22Rv1 (cell line): ENCODE measurements around the gene PTMA.

ENCODE experiments used
- H3K27ac ChIP-seq: fragments of 450-650 bp; 2 replicates; pipeline ENCODE4 v1.5.1; 2017
- CTCF ChIP-seq: fragments of 450-650 bp; IDR thresholded peaks from 2 replicates; pipeline ENCODE4 v1.5.1; 2017; ENCODE audit warnings: mild to moderate bottlenecking
- ZFX ChIP-seq: fragments of 450-650 bp; IDR thresholded peaks from 2 replicates; pipeline ENCODE4 v1.6.1; 2017; ENCODE audit warnings: antibody characterized with exemption, borderline replicate concordance

Gene PTMA

GRCh38 chr2:231663458-231664212, 44.7 kb upstream of the PTMA start:
- H3K27ac ChIP-seq: peak overlapping the region; percentile 83; the same call in 1 of the 2 replicates
- TF ChIP-seq ZFX (no peak), CTCF (no peak)

DNA sequence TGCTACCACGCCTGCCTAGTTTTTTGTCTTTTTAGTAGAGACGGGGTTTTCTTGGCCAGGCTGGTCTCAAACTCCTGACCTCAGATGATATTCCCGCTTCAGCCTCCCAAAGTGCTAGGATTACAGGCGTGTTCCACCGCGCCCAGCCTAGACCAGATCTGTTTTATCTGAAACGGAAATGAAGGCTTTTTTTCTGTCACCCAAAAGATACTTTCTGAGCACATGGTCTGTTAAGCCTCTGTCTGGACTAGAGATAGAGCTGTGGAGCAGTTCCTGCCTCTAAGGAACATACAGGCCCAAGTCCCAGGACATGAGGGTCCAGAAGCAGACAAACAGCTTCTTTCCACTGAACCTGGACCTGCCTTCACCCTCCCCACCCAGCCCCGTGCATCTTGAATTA, 43.6 kb upstream of the PTMA start:
- peak overlapping the region; percentile 65; the same call in 1 of the 2 replicates for H3K27ac ChIP-seq
- TF ChIP-seq CTCF: no peak
- TF ChIP-seq ZFX: no peak

GRCh38 chr2:231665245-231666170, 42.8 kb upstream of the PTMA start:
- H3K27ac ChIP-seq: peak overlapping the region; percentile 65
- TF ChIP-seq CTCF (no peak), ZFX (no peak)

DNA sequence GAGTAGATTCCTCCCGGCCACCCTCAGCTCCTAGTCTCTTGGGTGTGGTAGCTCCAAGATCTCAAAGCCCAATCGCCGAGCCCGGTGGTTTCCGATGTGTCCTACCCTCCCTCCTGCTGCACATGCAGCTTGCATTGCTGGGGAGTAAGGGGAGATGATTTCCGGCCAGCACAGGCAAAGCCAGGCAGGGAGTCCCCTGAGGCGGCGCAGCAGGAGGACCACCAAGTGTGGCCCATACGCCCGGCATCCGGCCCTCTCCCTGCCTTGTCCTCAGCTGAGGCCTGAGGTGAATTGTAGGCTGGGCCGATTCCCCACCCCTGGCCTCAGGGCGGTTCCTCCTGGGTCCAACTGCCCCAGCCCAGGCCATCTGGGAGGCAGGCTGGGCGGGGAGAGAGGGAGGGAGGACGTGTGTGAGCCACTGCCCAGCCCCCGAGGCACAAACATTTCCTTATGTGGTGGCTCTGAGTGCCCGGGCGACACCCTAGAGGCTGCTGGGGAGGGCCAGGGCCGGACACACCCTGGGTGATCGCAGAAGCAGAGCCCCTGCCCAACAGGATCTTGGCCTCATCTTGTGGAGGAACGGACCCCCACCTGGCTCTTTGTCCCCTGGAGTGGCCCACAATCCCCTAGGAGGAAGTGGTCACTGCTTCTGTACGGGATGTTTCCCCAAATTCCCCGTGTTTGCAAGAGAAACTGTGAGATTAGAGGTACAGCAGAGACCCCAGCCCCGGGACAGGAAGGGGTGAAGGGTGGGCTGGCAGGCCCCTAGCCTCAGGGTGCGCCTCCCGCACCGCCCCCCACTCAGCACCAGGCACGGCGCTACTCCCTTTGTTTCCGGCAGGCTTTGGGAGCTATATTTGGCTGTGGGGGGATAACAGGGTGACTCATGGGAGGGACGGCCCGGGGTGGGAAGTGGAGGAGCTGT, 41.9 kb upstream of the PTMA start:
- TF ChIP-seq CTCF (no peak), ZFX (no peak)
- H3K27ac ChIP-seq: peak overlapping the region; percentile 65

DNA sequence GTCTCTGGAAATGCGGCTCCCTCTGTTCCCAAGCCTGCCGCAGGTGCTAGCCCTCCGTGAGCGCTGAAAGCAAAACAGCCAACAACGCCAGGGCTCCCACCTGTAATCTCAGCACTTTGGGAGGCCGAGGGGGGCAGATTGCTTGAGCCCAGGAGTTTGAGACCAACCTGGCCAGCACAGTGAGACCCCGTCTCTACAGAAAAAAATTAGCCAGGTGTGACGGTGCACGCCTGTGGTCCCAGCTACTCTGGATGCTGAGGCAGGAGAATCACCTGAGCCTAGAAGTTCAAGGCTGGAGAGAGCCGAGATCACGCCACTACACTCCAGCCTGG, 41.3 kb upstream of the PTMA start:
- TF ChIP-seq ZFX: no peak
- no peak for TF ChIP-seq CTCF
- H3K27ac ChIP-seq: peak overlapping the region; percentile 65

GRCh38 chr2:231667496-231667895, 40.8 kb upstream of the PTMA start:
- TF ChIP-seq ZFX (no peak), CTCF (no peak)
- H3K27ac ChIP-seq: no peak overlapping the region
